HepG2 (cell line): ENCODE results near the gene TTN. TPM values are rescaled to one million over a fixed set of nuclear protein-coding genes. Genes with fewer than 3 reads are reported as not detected.
A peak's percentile ranks its signal among the peaks of the same experiment; 100 is the strongest.

ENCODE experiments used
- BRCA1 ChIP-seq: sonication (generic); formaldehyde crosslinking; IDR thresholded peaks from 2 replicates; pipeline ENCODE4 v1.4.0; 2020; ENCODE audit warnings: missing genetic modification reagents
- BRF2 ChIP-seq: sonication (generic); formaldehyde crosslinking; IDR thresholded peaks from 2 replicates; pipeline ENCODE4 v1.8.1; 2022; ENCODE audit warnings: mild to moderate bottlenecking, missing genetic modification reagents
- CEBPB ChIP-seq: IDR thresholded peaks from 2 replicates; pipeline ENCODE4 v1.6.1; 2011; ENCODE audit warnings: low read depth, low read length, improper control_type of control experiment, borderline replicate concordance
- ELK4 ChIP-seq: sonication (generic); formaldehyde crosslinking; IDR thresholded peaks from 2 replicates; pipeline ENCODE4 v1.9.0; 2021; ENCODE audit warnings: missing genetic modification reagents, borderline replicate concordance
- FOXJ3 ChIP-seq: sonication (generic); formaldehyde crosslinking; IDR thresholded peaks from 2 replicates; pipeline ENCODE4 v1.4.0; 2020; ENCODE audit warnings: missing genetic modification reagents, mild to moderate bottlenecking, borderline replicate concordance
- HCFC1 ChIP-seq: fragments of 150-350 bp; IDR thresholded peaks from 2 replicates; pipeline ENCODE4 v1.6.1; 2014; ENCODE audit warnings: low read depth, low read length
- HOXD1 ChIP-seq: sonication (generic); formaldehyde crosslinking; IDR thresholded peaks from 2 replicates; pipeline ENCODE4 v1.5.0; 2020; ENCODE audit warnings: missing genetic modification reagents
- MAZ ChIP-seq, 2 experiments: sonication (generic) in 1 of 2; formaldehyde crosslinking in 1 of 2; IDR thresholded peaks; 2 replicates each; pipeline versions ENCODE4 v1.5.0 to v1.6.1; 2012 to 2020; ENCODE audit warnings: low read depth in 2 of 2, mild to moderate bottlenecking in 2 of 2, borderline replicate concordance in 1 of 2, improper control_type of control experiment in 1 of 2, low read length in 1 of 2, missing genetic modification reagents in 1 of 2, moderate library complexity in 1 of 2
- MED8 ChIP-seq: sonication (generic); formaldehyde crosslinking; IDR thresholded peaks from 2 replicates; pipeline ENCODE4 v1.8.1; 2023; ENCODE audit warnings: mild to moderate bottlenecking, missing genetic modification reagents; ENCODE audit not compliant: insufficient replicate concordance
- MZF1 ChIP-seq: sonication (generic); formaldehyde crosslinking; IDR thresholded peaks from 2 replicates; pipeline ENCODE4 v1.8.1; 2023; ENCODE audit warnings: mild to moderate bottlenecking, missing genetic modification reagents, borderline replicate concordance
- NONO ChIP-seq, 2 experiments: fragments of 450-650 bp in 1 of 2; sonication (generic) in 1 of 2; formaldehyde crosslinking in 1 of 2; IDR thresholded peaks in 1 of 2; conservative IDR thresholded peaks in 1 of 2; 2 replicates each; pipeline versions ENCODE4 v1.6.1 to v1.8.0; 2017 to 2022; ENCODE audit warnings: mild to moderate bottlenecking in 1 of 2, missing genetic modification reagents in 1 of 2, moderate library complexity in 1 of 2
- SIX1 ChIP-seq: sonication (generic); formaldehyde crosslinking; IDR thresholded peaks from 2 replicates; pipeline ENCODE4 v1.4.0; 2020; ENCODE audit warnings: missing genetic modification reagents, borderline replicate concordance
- SMAD1 ChIP-seq: sonication (generic); formaldehyde crosslinking; IDR thresholded peaks from 2 replicates; pipeline ENCODE4 v1.4.0; 2020; ENCODE audit warnings: missing genetic modification reagents, low read depth, mild to moderate bottlenecking, borderline replicate concordance
- SMARCC2 ChIP-seq: fragments of 450-650 bp; IDR thresholded peaks from 2 replicates; pipeline ENCODE4 v1.6.1; 2017; ENCODE audit warnings: antibody characterized with exemption, mild to moderate bottlenecking
- SNAPC4 ChIP-seq: sonication (generic); formaldehyde crosslinking; IDR thresholded peaks from 2 replicates; pipeline ENCODE4 v1.4.0; 2020; ENCODE audit warnings: mild to moderate bottlenecking, missing genetic modification reagents
- ZNF160 ChIP-seq: sonication (generic); formaldehyde crosslinking; IDR thresholded peaks from 2 replicates; pipeline ENCODE4 v1.8.0; 2022; ENCODE audit warnings: mild to moderate bottlenecking, inconsistent platforms, missing genetic modification reagents
- ZNF292 ChIP-seq: sonication (generic); formaldehyde crosslinking; IDR thresholded peaks from 2 replicates; pipeline ENCODE4 v1.8.1; 2022; ENCODE audit warnings: mild to moderate bottlenecking, low read depth, missing genetic modification reagents, borderline replicate concordance
- ZNF546 ChIP-seq: sonication (generic); formaldehyde crosslinking; conservative IDR thresholded peaks from 2 replicates; pipeline ENCODE4 v1.8.1; 2023; ENCODE audit warnings: mild to moderate bottlenecking, missing genetic modification reagents
- ZNF557 ChIP-seq: sonication (generic); formaldehyde crosslinking; IDR thresholded peaks from 2 replicates; pipeline ENCODE4 v1.4.0; 2020; ENCODE audit warnings: missing genetic modification reagents
- ZNF75D ChIP-seq: sonication (generic); formaldehyde crosslinking; IDR thresholded peaks from 2 replicates; pipeline ENCODE4 v1.8.1; 2023; ENCODE audit warnings: missing genetic modification reagents, mild to moderate bottlenecking, borderline replicate concordance
- ZNF850 ChIP-seq: sonication (generic); formaldehyde crosslinking; conservative IDR thresholded peaks from 2 replicates; pipeline ENCODE4 v1.9.0; 2021; ENCODE audit warnings: mild to moderate bottlenecking, missing genetic modification reagents
- ZSCAN9 ChIP-seq: IDR thresholded peaks from 2 replicates; pipeline ENCODE4 v1.6.1; 2016; ENCODE audit warnings: borderline replicate concordance
- polyA plus RNA-seq, 8 experiments: library from polyadenylated mRNA; depleted of rRNA in 3 of 8; stranded (reverse) in 7 of 8; unstranded in 1 of 8; fragments of >200 nt; fragmentation: Illumina TruSeq in 4 of 8; extraction: Trizol in 4 of 8; gene quantifications; 2 replicates each; pipeline versions ENCODE4 v1.2.1 to v1.2.3, GENCODE V29; 2011 to 2016; ENCODE audit warnings: low read depth in 4 of 8, missing spikeins in 1 of 8, mixed read lengths in 1 of 8; ENCODE audit not compliant: insufficient read depth in 1 of 8
- total RNA-seq, 5 experiments: library from RNA; depleted of rRNA; stranded (reverse); fragments of >200 nt; fragmentation: Illumina TruSeq; extraction: Trizol; gene quantifications; 2 replicates each; pipeline ENCODE4 v1.2.3, GENCODE V29; 2016; ENCODE audit warnings: low read depth in 1 of 5

The TTN gene
- total and polyA plus RNA-seq, 2 of the 13 experiments (the other 11 are each of a cell fraction or from before 2014, with no cell fraction given), result under 0.01 TPM

- no peak for TF ChIP-seq SIX1 (CRISPR knock-in tag)
- no peak for TF ChIP-seq NONO (IDR thresholded peaks at IDR 0.05)
- no peak for TF ChIP-seq NONO (CRISPR knock-in tag; conservative IDR thresholded peaks at IDR 0.05)
- no peak for TF ChIP-seq SMAD1 (CRISPR knock-in tag)
- TF ChIP-seq CEBPB, result peak; percentile 21; the same call in 1 of the 2 replicates
- no peak for TF ChIP-seq BRF2 (CRISPR knock-in tag)
- no peak for TF ChIP-seq MED8 (CRISPR knock-in tag)
- no peak for TF ChIP-seq ZNF292 (CRISPR knock-in tag)
- TF ChIP-seq FOXJ3 (CRISPR knock-in tag), result no peak
- no peak for TF ChIP-seq ZNF557 (CRISPR knock-in tag)
- TF ChIP-seq MZF1 (CRISPR knock-in tag), result no peak
- no peak for TF ChIP-seq ELK4 (CRISPR knock-in tag)
- TF ChIP-seq MAZ (IDR thresholded peaks at IDR 0.05; ENCODE audit: borderline replicate concordance, low read depth, low read length), result no peak; the same call in 1 of the 2 replicates
- 0 out of 2 replicates have a peak, but pooled peaks have one; percentile 25 for TF ChIP-seq MAZ (CRISPR knock-in tag; IDR thresholded peaks at IDR 0.05; ENCODE audit: low read depth)
- no peak for TF ChIP-seq ZNF850 (CRISPR knock-in tag)
- no peak for TF ChIP-seq ZNF75D (CRISPR knock-in tag)
- TF ChIP-seq ZSCAN9 (CRISPR knock-in tag), result no peak
- TF ChIP-seq BRCA1 (CRISPR knock-in tag), result no peak
- TF ChIP-seq SMARCC2, result no peak
- TF ChIP-seq ZNF546 (CRISPR knock-in tag), result no peak
- TF ChIP-seq HOXD1 (CRISPR knock-in tag), result 0 out of 2 replicates have a peak, but pooled peaks have one; percentile 17
- no peak for TF ChIP-seq ZNF160 (CRISPR knock-in tag)
- no peak for TF ChIP-seq SNAPC4
- no peak for TF ChIP-seq HCFC1
These were observed 284.1 kb downstream of the TTN start (continued) for GRCh38 chr2:178522950-178523595.
